Measurements from ENCODE around the gene SMARCAL1. TPM values are rescaled to one million over a fixed set of nuclear protein-coding genes. Genes with fewer than 3 reads are reported as not detected.

Gene SMARCAL1
- total and polyA plus RNA-seq, 2 of the 13 experiments (the other 11 are each of a cell fraction or from before 2014, with no cell fraction given), result 12.7 to 21.3 TPM

GRCh38 chr2:216412022-216412999 is at the start of gene SMARCAL1 (continued):
- TF ChIP-seq SMAD1 (CRISPR knock-in tag; IDR thresholded peaks at IDR 0.05; ENCODE audit: borderline replicate concordance, low read depth), result 0 out of 2 replicates have a peak, but pooled peaks have one; percentile 72
- TF ChIP-seq SYNCRIP (IDR thresholded peaks at IDR 0.05; ENCODE audit: insufficient read depth, low read depth, low read length), result no peak
- peak; percentile 89 for TF ChIP-seq ZNF781 (CRISPR knock-in tag; IDR thresholded peaks at IDR 0.05; ENCODE audit: borderline replicate concordance, not compliant biosample characterization)
- no peak for TF ChIP-seq JUNB (CRISPR knock-in tag; IDR thresholded peaks at IDR 0.05; ENCODE audit: borderline replicate concordance)
- TF ChIP-seq ZHX2 (IDR thresholded peaks at IDR 0.05; ENCODE audit: low read depth), result no peak; the same call in 1 of the 2 replicates
- no peak for TF ChIP-seq ZHX2 (CRISPR knock-in tag; IDR thresholded peaks at IDR 0.05; ENCODE audit: borderline replicate concordance)
- no peak for TF ChIP-seq SRSF1 (optimal IDR thresholded peaks at IDR 0.05; ENCODE audit: low read depth, low read length)
- TF ChIP-seq CHCHD3 (CRISPR knock-in tag; IDR thresholded peaks at IDR 0.05), result peak; percentile 91; the same call in 1 of the 2 replicates
- no peak for TF ChIP-seq RNF219 (CRISPR knock-in tag; IDR thresholded peaks at IDR 0.05)
- peak; percentile 96 for TF ChIP-seq SRY (CRISPR knock-in tag; IDR thresholded peaks at IDR 0.05)
- TF ChIP-seq FOXO1 (CRISPR knock-in tag; IDR thresholded peaks at IDR 0.05), result peak; percentile 76
